Islet of Langerhans (tissue), 1 donor: ENCODE measurements around the gene CD82.

Source experiments
- FAIRE-seq: peaks from one replicate; lab custom pipeline; 2011; peaks lifted over from hg19 to GRCh38; lab: Jason Lieb, UNC

The CD82 gene

GRCh38 chr11:44602891-44603310, 37.4 kb downstream of the CD82 start:
- no peak for FAIRE-seq

- FAIRE-seq: no peak
Measured at GRCh38 chr11:44604171-44604581, 38.7 kb downstream of the CD82 start.

- FAIRE-seq: no peak
Measured at GRCh38 chr11:44605068-44605708, 39.7 kb downstream of the CD82 start.

- no peak for FAIRE-seq
Measured at GRCh38 chr11:44605965-44606364, 40.5 kb downstream of the CD82 start.

GRCh38 chr11:44606472-44606871, 41.0 kb downstream of the CD82 start:
- FAIRE-seq: no peak

GRCh38 chr11:44607319-44607962, 42.0 kb downstream of the CD82 start:
- FAIRE-seq: no peak

GRCh38 chr11:44607987-44608386, 42.5 kb downstream of the CD82 start:
- no peak for FAIRE-seq

- no peak for FAIRE-seq
Measured at GRCh38 chr11:44608651-44608990, 43.2 kb downstream of the CD82 start.

- FAIRE-seq: no peak
Measured at GRCh38 chr11:44608991-44609782, 43.7 kb downstream of the CD82 start.

- no peak for FAIRE-seq
Measured at GRCh38 chr11:44609783-44610155, 44.3 kb downstream of the CD82 start.

GRCh38 chr11:44610186-44610955, 44.9 kb downstream of the CD82 start:
- no peak for FAIRE-seq

- FAIRE-seq: no peak
Measured at GRCh38 chr11:44611088-44611487, 45.6 kb downstream of the CD82 start.

- FAIRE-seq: no peak
Measured at GRCh38 chr11:44611687-44612434, 46.4 kb downstream of the CD82 start.

- FAIRE-seq: no peak
Measured at GRCh38 chr11:44613153-44613552, 47.7 kb downstream of the CD82 start.

GRCh38 chr11:44614281-44614775, 48.9 kb downstream of the CD82 start:
- FAIRE-seq: no peak

- FAIRE-seq: no peak
Measured at GRCh38 chr11:44615041-44615755, 49.7 kb downstream of the CD82 start.

- FAIRE-seq: no peak
Measured at GRCh38 chr11:44615913-44616791, 50.7 kb downstream of the CD82 start.

- no peak for FAIRE-seq
Measured at GRCh38 chr11:44617671-44618461, 52.4 kb downstream of the CD82 start.
